Loucy (cell line): ENCODE measurements around the gene TOX3.

ENCODE experiments used
- EZH2phosphoT487 ChIP-seq: fragments of 200-600 bp; IDR thresholded peaks from 2 replicates; pipeline ENCODE4 v1.6.1; 2018; ENCODE audit warnings: antibody characterized with exemption, mild to moderate bottlenecking, moderate library complexity, borderline replicate concordance
- TF ChIP-seq, protein P1 (sequence below): fragments of 200-600 bp; sonication (generic); conservative IDR thresholded peaks from 2 replicates; pipeline ENCODE4 v1.5.1; 2014; ENCODE audit warnings: mild to moderate bottlenecking, antibody characterized with exemption, low read length

DNA sequence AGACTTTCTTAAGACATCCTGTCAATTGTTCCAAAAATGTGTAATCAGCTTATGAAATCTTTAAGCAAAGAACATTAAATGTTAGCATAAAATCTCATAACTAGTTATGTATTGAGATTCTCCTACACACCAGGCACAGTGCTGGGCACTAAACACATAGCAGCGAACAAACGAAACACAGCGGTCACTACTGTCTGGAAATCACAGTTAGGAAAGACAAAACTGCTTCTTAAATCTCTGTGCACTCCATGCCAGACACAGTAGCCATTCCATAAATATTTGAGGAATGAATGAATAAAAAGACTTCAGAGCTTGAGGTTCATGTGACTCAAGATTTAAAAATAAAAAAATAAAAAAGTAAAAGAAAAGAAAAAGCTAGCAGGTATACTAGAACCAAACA lies 20.1 kb downstream of the TOX3 start:
- TF ChIP-seq, protein P1, sequence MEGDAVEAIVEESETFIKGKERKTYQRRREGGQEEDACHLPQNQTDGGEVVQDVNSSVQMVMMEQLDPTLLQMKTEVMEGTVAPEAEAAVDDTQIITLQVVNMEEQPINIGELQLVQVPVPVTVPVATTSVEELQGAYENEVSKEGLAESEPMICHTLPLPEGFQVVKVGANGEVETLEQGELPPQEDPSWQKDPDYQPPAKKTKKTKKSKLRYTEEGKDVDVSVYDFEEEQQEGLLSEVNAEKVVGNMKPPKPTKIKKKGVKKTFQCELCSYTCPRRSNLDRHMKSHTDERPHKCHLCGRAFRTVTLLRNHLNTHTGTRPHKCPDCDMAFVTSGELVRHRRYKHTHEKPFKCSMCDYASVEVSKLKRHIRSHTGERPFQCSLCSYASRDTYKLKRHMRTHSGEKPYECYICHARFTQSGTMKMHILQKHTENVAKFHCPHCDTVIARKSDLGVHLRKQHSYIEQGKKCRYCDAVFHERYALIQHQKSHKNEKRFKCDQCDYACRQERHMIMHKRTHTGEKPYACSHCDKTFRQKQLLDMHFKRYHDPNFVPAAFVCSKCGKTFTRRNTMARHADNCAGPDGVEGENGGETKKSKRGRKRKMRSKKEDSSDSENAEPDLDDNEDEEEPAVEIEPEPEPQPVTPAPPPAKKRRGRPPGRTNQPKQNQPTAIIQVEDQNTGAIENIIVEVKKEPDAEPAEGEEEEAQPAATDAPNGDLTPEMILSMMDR, result no peak
- no peak for TF ChIP-seq EZH2phosphoT487
